Measurements from ENCODE around the gene MAPK12. TPM values are rescaled to one million over a fixed set of nuclear protein-coding genes. Genes with fewer than 3 reads are reported as not detected.

The MAPK12 gene
- total RNA-seq, 1 experiment from 2014 or later, result 74.6 TPM

DNA sequence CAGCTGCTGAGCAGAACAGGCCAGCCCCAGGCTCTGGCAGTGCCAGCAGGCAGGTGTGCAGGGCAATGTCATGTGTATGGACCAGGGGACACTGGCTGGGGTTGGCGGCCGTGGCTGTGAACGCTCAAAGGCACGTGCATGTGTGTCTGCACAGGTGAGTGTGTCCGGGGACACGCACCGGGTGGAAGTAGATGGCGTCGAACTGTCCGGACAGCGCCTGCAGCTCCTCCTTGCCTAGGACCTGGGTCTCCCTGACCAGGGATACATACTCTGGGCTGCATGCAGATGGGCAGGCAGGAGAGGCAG lies 11.3 kb downstream of the MAPK12 start:
- POLR2A ChIA-PET, result interaction anchor here (0.6 kb wide), 1 partner anchor 21 kb away, joined by 9 read pairs; no protein-coding TSS in a partner anchor
- H3K9me3 ChIP-seq (ENCODE audit: control insufficient read depth, insufficient read depth, low read depth, low read length), result no peaks in the 10 kb centered on the region
- DNase-seq (ENCODE audit: low read depth, low spot score), result no peak
- no peaks in the 10 kb centered on the region for H3K27me3 ChIP-seq (ENCODE audit: control insufficient read depth, insufficient read depth, low read length)
- intact Hi-C loops (cut with micrococcal nuclease; ENCODE audit: unreplicated experiment), result no loop called here
- peak overlapping the region; percentile 78; the same call in 1 of the 2 replicates for H3K27ac ChIP-seq (ENCODE audit: low read length)
- ATAC-seq, result no peak
- in situ Hi-C loops (cut with HindIII; ENCODE audit: low pct_unique_long_range_greater_than_20kb, low sequenced_read_pairs), result no loop called here
- BruUV-seq (replicated peaks), result no TSS peak
- TF ChIP-seq SIN3A (IDR thresholded peaks at IDR 0.05; ENCODE audit: borderline replicate concordance, insufficient read depth, low read depth, low read length), result no peak
- TF ChIP-seq, protein P1, sequence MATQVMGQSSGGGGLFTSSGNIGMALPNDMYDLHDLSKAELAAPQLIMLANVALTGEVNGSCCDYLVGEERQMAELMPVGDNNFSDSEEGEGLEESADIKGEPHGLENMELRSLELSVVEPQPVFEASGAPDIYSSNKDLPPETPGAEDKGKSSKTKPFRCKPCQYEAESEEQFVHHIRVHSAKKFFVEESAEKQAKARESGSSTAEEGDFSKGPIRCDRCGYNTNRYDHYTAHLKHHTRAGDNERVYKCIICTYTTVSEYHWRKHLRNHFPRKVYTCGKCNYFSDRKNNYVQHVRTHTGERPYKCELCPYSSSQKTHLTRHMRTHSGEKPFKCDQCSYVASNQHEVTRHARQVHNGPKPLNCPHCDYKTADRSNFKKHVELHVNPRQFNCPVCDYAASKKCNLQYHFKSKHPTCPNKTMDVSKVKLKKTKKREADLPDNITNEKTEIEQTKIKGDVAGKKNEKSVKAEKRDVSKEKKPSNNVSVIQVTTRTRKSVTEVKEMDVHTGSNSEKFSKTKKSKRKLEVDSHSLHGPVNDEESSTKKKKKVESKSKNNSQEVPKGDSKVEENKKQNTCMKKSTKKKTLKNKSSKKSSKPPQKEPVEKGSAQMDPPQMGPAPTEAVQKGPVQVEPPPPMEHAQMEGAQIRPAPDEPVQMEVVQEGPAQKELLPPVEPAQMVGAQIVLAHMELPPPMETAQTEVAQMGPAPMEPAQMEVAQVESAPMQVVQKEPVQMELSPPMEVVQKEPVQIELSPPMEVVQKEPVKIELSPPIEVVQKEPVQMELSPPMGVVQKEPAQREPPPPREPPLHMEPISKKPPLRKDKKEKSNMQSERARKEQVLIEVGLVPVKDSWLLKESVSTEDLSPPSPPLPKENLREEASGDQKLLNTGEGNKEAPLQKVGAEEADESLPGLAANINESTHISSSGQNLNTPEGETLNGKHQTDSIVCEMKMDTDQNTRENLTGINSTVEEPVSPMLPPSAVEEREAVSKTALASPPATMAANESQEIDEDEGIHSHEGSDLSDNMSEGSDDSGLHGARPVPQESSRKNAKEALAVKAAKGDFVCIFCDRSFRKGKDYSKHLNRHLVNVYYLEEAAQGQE (IDR thresholded peaks at IDR 0.05; ENCODE audit: insufficient read depth in 1 of 2, low read depth in 2 of 2, low read length in 1 of 2), result no peak
- TF ChIP-seq TCF7L2 (IDR thresholded peaks at IDR 0.05; ENCODE audit: low read depth, low read length), result no peak
- TF ChIP-seq, protein P2, sequence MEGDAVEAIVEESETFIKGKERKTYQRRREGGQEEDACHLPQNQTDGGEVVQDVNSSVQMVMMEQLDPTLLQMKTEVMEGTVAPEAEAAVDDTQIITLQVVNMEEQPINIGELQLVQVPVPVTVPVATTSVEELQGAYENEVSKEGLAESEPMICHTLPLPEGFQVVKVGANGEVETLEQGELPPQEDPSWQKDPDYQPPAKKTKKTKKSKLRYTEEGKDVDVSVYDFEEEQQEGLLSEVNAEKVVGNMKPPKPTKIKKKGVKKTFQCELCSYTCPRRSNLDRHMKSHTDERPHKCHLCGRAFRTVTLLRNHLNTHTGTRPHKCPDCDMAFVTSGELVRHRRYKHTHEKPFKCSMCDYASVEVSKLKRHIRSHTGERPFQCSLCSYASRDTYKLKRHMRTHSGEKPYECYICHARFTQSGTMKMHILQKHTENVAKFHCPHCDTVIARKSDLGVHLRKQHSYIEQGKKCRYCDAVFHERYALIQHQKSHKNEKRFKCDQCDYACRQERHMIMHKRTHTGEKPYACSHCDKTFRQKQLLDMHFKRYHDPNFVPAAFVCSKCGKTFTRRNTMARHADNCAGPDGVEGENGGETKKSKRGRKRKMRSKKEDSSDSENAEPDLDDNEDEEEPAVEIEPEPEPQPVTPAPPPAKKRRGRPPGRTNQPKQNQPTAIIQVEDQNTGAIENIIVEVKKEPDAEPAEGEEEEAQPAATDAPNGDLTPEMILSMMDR (IDR thresholded peaks at IDR 0.05), result no peak
- no peak for TF ChIP-seq POLR2AphosphoS5 (IDR thresholded peaks at IDR 0.05; ENCODE audit: low read depth, low read length)
- peak overlapping the region; percentile 62 to 66 for H3K4me3 ChIP-seq (ENCODE audit: low read depth in 2 of 2, low read length in 2 of 2)
- no peaks in the 10 kb centered on the region for H3K36me3 ChIP-seq (ENCODE audit: control insufficient read depth, insufficient read depth, low read length)
- CTCF ChIA-PET, result no interaction called here
- peaks cover 25% of the 10 kb centered on the region for H3K4me1 ChIP-seq (ENCODE audit: control insufficient read depth, insufficient read depth, low read length)

DNA sequence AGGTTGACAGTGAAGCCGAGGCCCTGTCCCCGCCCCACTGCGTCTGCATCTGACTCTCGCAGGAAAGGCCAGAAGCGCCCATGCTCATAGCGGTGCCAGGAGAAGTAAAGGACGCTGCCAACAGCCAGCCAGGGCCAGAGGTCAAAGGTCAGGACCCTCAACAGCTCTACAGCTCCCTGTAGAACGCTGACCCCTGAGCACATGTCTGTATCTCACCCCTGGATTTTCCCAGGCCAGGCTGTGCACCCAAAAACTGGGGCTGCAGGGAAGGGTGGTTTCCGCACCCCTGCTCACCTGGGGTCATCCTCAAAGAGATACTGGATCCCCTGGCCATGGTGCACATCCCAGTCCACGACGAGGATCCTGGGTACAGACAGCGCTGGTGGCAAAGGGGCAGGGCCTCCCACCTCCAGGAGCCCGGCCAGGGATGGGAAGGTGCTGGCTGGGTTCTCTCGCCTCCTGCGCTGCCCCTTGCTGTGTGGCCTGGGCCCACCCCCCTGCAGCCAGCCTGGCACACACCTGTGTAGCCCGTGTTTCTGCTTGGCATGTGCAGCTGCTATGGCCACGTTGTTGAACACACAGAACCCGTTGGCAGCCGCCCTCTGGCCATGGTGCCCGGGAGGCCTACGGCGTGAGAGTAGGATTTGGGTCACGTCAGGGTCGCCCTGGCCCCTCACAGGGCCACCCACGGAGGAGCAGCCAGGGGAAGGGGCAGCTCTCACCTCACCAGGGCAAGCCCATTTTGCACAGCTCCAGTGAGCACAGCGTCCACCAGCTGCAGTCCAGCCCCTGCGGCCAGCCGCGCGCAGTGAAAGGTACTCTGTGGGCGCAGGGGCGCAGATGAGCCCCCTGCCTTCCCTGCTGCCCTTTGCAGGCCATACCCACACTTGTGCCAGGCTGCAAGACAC lies 11.9 kb downstream of the MAPK12 start:
- no peaks in the 10 kb centered on the region for H3K27me3 ChIP-seq (ENCODE audit: control insufficient read depth, insufficient read depth, low read length)
- H3K4me1 ChIP-seq (ENCODE audit: control insufficient read depth, insufficient read depth, low read length), result peaks cover 25% of the 10 kb centered on the region
- H3K27ac ChIP-seq (ENCODE audit: low read length), result peak overlapping the region; percentile 78; the same call in 1 of the 2 replicates
- no TSS peak for BruUV-seq (replicated peaks)
- CTCF ChIA-PET, result no interaction called here
- ATAC-seq (no peak), DNase-seq (ENCODE audit: low read depth, low spot score) (no peak)
- TF ChIP-seq, protein P1 (IDR thresholded peaks at IDR 0.05; ENCODE audit: insufficient read depth in 1 of 2, low read depth in 2 of 2, low read length in 1 of 2), result no peak
- TF ChIP-seq, protein P2 (IDR thresholded peaks at IDR 0.05), result no peak
- no peak for TF ChIP-seq TCF7L2 (IDR thresholded peaks at IDR 0.05; ENCODE audit: low read depth, low read length)
- no peak for TF ChIP-seq SIN3A (IDR thresholded peaks at IDR 0.05; ENCODE audit: borderline replicate concordance, insufficient read depth, low read depth, low read length)
- no peak for TF ChIP-seq POLR2AphosphoS5 (IDR thresholded peaks at IDR 0.05; ENCODE audit: low read depth, low read length)
- POLR2A ChIA-PET, result no interaction called here
- peak overlapping the region in 1 of 2 experiments; percentile 62; a peak in 1 of 4 replicates for H3K4me3 ChIP-seq (ENCODE audit: low read depth in 2 of 2, low read length in 2 of 2)
- H3K36me3 ChIP-seq (ENCODE audit: control insufficient read depth, insufficient read depth, low read length), result no peaks in the 10 kb centered on the region; the same call in 1 of the 2 replicates
- H3K9me3 ChIP-seq (ENCODE audit: control insufficient read depth, insufficient read depth, low read depth, low read length), result no peaks in the 10 kb centered on the region
- in situ Hi-C loops (cut with HindIII; ENCODE audit: low pct_unique_long_range_greater_than_20kb, low sequenced_read_pairs) (no loop called here), intact Hi-C loops (cut with micrococcal nuclease; ENCODE audit: unreplicated experiment) (no loop called here)
